Smooth muscle cell of bladder (primary cell): ENCODE data around the gene NPIPB9. TPM values are rescaled to one million over a fixed set of nuclear protein-coding genes. Genes with fewer than 3 reads are reported as not detected.

ENCODE experiments used
- total RNA-seq: library from RNA; depleted of rRNA; stranded (reverse); fragments of >200 nt; gene quantifications from 2 replicates; pipeline ENCODE4 v1.2.3, GENCODE V29; 2014

Gene NPIPB9
- 0.71 and 1.4 TPM in 2 replicates for total RNA-seq

GRCh38 chr16:28751487-28751886 is at the start of gene NPIPB9:
Gene NPIPB9 (plus strand): TSS chr16:28751787.

GRCh38 chr16:28711220-28712083 is 40.1 kb upstream of the NPIPB9 start, which contains the start of gene EIF3C:
Gene EIF3C (plus strand): TSS chr16:28711464. CDS start chr16:28711687, 223 bp downstream.

Other genes starting within 250 kb of the NPIPB9 start
- gene IL27, start 245.0 kb upstream of the NPIPB9 start, total RNA-seq, result 0.28 TPM in 1 of 2 replicates, not detected in the other
- gene NUPR1, start 212.8 kb upstream of the NPIPB9 start, total RNA-seq, result 32.5 and 50.5 TPM in 2 replicates
- 7.3 and 9.6 TPM in 2 replicates for gene SGF29, start 197.9 kb upstream of the NPIPB9 start, total RNA-seq
- gene SULT1A2, start 154.7 kb upstream of the NPIPB9 start, total RNA-seq, result 0.09 and 0.28 TPM in 2 replicates
- gene SULT1A1, start 141.7 kb upstream of the NPIPB9 start, total RNA-seq, result 3.6 and 6.4 TPM in 2 replicates
- gene NPIPB8, start 113.7 kb upstream of the NPIPB9 start, total RNA-seq, result 0.55 TPM in 1 of 2 replicates, not detected in the other
- gene EIF3C, start 40.3 kb upstream of the NPIPB9 start, total RNA-seq, result 125 and 217 TPM in 2 replicates
- gene ATXN2L, start 71.2 kb downstream of the NPIPB9 start, total RNA-seq, result 26.6 and 27.4 TPM in 2 replicates
- 108 and 110 TPM in 2 replicates for gene TUFM, start 94.6 kb downstream of the NPIPB9 start, total RNA-seq
- 7.3 and 10.6 TPM in 2 replicates for gene SH2B1, start 112.1 kb downstream of the NPIPB9 start, total RNA-seq
- 0.28 and 0.46 TPM in 2 replicates for gene ATP2A1, start 126.7 kb downstream of the NPIPB9 start, total RNA-seq
- 24.7 and 28.2 TPM in 2 replicates for gene RABEP2, start 173.5 kb downstream of the NPIPB9 start, total RNA-seq
- gene CD19, start 180.2 kb downstream of the NPIPB9 start, total RNA-seq, result not detected in 2 replicates
- 12.7 and 12.8 TPM in 2 replicates for gene NFATC2IP, start 199.2 kb downstream of the NPIPB9 start, total RNA-seq
- gene SPNS1, start 223.0 kb downstream of the NPIPB9 start, total RNA-seq, result 26.3 and 39.0 TPM in 2 replicates
- gene LAT, start 233.3 kb downstream of the NPIPB9 start, total RNA-seq, result 0.14 and 1.8 TPM in 2 replicates